ENCODE measurements around the gene MTF2. TPM values are rescaled to one million over a fixed set of nuclear protein-coding genes. Genes with fewer than 3 reads are reported as not detected.
A peak's percentile ranks its signal among the peaks of the same experiment; 100 is the strongest.

The MTF2 gene
- total and polyA plus RNA-seq, 9 of the 15 experiments (the other 6 are each of a cell fraction or from before 2014, with no cell fraction given): 29.3 to 124 (median 57.7) TPM

DNA sequence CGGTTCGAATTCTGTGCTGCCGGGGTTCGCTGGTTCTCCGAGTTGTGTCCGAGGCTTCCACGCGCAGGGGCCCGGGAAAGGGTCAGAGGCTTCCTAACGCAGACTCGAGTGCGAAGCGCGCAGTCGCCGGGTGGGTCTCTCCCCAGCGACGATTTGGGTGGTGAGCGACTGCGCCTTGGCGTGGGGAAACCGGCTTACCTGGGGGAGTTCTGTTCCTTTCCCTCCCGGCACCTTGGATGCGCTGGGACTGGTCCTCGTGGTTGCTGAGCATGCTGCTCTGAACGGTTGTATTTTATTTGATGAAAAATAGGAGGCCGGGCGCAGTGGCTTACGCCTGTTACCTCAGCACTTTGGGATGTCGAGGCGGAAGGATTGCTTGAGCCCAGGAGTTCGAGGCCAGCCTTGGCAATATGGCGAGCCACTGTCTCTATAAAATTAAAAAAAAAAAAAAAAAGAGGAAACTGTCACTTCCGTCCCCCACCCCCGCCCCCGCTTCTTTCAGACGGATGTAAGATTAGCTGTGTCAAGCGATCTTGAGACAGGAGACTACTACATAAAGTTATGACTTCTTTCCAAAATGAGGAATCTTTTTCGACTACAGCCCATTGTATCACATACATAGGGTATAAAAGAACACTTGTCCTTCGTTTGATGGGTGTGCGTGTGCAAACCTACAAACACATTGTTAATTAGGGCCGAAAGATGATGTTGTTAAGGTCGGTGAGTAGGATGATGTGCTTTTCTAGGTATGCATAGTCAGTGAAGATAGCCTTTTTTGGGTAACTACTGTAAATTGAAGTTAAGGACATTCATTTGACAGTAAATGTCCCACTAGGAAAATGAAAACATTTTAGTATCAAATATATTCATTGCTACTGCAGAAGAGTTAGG lies 101.9 kb downstream of the MTF2 start, which contains the start of gene CCDC18 (continued):
- TF ChIP-seq, protein P1, sequence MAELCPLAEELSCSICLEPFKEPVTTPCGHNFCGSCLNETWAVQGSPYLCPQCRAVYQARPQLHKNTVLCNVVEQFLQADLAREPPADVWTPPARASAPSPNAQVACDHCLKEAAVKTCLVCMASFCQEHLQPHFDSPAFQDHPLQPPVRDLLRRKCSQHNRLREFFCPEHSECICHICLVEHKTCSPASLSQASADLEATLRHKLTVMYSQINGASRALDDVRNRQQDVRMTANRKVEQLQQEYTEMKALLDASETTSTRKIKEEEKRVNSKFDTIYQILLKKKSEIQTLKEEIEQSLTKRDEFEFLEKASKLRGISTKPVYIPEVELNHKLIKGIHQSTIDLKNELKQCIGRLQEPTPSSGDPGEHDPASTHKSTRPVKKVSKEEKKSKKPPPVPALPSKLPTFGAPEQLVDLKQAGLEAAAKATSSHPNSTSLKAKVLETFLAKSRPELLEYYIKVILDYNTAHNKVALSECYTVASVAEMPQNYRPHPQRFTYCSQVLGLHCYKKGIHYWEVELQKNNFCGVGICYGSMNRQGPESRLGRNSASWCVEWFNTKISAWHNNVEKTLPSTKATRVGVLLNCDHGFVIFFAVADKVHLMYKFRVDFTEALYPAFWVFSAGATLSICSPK (IDR thresholded peaks at IDR 0.05; ENCODE audit: borderline replicate concordance): no peak
- TF ChIP-seq WHSC1 (IDR thresholded peaks at IDR 0.05; ENCODE audit: low read length): no peak
- TF ChIP-seq HMG20A (CRISPR knock-in tag; conservative IDR thresholded peaks at IDR 0.05): no peak
- TF ChIP-seq, protein P2, sequence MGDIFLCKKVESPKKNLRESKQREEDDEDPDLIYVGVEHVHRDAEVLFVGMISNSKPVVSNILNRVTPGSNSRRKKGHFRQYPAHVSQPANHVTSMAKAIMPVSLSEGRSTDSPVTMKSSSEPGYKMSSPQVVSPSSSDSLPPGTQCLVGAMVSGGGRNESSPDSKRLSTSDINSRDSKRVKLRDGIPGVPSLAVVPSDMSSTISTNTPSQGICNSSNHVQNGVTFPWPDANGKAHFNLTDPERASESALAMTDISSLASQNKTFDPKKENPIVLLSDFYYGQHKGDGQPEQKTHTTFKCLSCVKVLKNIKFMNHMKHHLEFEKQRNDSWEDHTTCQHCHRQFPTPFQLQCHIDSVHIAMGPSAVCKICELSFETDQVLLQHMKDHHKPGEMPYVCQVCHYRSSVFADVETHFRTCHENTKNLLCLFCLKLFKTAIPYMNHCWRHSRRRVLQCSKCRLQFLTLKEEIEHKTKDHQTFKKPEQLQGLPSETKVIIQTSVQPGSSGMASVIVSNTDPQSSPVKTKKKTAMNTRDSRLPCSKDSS (IDR thresholded peaks at IDR 0.05; ENCODE audit: low read depth, partially characterized antibody): no peak
- TF ChIP-seq ZC3H4 (CRISPR knock-in tag; IDR thresholded peaks at IDR 0.05; ENCODE audit: borderline replicate concordance): no peak
- TF ChIP-seq, protein P3, sequence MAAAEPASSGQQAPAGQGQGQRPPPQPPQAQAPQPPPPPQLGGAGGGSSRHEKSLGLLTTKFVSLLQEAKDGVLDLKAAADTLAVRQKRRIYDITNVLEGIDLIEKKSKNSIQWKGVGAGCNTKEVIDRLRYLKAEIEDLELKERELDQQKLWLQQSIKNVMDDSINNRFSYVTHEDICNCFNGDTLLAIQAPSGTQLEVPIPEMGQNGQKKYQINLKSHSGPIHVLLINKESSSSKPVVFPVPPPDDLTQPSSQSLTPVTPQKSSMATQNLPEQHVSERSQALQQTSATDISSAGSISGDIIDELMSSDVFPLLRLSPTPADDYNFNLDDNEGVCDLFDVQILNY (CRISPR knock-in tag; IDR thresholded peaks at IDR 0.05): no peak
- TF ChIP-seq ARNT (IDR thresholded peaks at IDR 0.05): no peak
- no peak for TF ChIP-seq HLTF (IDR thresholded peaks at IDR 0.05)
- TF ChIP-seq, protein P4, sequence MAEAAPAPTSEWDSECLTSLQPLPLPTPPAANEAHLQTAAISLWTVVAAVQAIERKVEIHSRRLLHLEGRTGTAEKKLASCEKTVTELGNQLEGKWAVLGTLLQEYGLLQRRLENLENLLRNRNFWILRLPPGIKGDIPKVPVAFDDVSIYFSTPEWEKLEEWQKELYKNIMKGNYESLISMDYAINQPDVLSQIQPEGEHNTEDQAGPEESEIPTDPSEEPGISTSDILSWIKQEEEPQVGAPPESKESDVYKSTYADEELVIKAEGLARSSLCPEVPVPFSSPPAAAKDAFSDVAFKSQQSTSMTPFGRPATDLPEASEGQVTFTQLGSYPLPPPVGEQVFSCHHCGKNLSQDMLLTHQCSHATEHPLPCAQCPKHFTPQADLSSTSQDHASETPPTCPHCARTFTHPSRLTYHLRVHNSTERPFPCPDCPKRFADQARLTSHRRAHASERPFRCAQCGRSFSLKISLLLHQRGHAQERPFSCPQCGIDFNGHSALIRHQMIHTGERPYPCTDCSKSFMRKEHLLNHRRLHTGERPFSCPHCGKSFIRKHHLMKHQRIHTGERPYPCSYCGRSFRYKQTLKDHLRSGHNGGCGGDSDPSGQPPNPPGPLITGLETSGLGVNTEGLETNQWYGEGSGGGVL (CRISPR knock-in tag; IDR thresholded peaks at IDR 0.05): no peak
- no peak for TF ChIP-seq ZNF24 (IDR thresholded peaks at IDR 0.05)
- no peak for TF ChIP-seq NR3C1 (CRISPR knock-in tag; IDR thresholded peaks at IDR 0.05)
- TF ChIP-seq EWSR1 (IDR thresholded peaks at IDR 0.05; ENCODE audit: borderline replicate concordance, low read depth, partially characterized antibody): no peak
- 0 out of 4 replicates have a peak, but pooled peaks of 1 of the 2 experiments have one; percentile 43 for TF ChIP-seq TEAD1 (CRISPR knock-in tag; IDR thresholded peaks at IDR 0.05)
- no peak for TF ChIP-seq ZNF253 (CRISPR knock-in tag; conservative IDR thresholded peaks at IDR 0.05)
- TF ChIP-seq, protein P5, sequence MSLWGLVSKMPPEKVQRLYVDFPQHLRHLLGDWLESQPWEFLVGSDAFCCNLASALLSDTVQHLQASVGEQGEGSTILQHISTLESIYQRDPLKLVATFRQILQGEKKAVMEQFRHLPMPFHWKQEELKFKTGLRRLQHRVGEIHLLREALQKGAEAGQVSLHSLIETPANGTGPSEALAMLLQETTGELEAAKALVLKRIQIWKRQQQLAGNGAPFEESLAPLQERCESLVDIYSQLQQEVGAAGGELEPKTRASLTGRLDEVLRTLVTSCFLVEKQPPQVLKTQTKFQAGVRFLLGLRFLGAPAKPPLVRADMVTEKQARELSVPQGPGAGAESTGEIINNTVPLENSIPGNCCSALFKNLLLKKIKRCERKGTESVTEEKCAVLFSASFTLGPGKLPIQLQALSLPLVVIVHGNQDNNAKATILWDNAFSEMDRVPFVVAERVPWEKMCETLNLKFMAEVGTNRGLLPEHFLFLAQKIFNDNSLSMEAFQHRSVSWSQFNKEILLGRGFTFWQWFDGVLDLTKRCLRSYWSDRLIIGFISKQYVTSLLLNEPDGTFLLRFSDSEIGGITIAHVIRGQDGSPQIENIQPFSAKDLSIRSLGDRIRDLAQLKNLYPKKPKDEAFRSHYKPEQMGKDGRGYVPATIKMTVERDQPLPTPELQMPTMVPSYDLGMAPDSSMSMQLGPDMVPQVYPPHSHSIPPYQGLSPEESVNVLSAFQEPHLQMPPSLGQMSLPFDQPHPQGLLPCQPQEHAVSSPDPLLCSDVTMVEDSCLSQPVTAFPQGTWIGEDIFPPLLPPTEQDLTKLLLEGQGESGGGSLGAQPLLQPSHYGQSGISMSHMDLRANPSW (CRISPR knock-in tag; IDR thresholded peaks at IDR 0.05): no peak
- TF ChIP-seq ZNF174 (CRISPR knock-in tag; IDR thresholded peaks at IDR 0.05): no peak
- TF ChIP-seq POLR2AphosphoS2 (IDR thresholded peaks at IDR 0.05; ENCODE audit: low read length): no peak; the same call in 1 of the 2 replicates

All from K562 (cell line).